Vagina (tissue), 2 donors: ENCODE measurements around the gene FADS1. TPM values are rescaled to one million over a fixed set of nuclear protein-coding genes. Genes with fewer than 3 reads are reported as not detected.

Source experiments
- DNase-seq, 2 donors: peaks; one replicate each; pipeline ENCODE4 v3.0.0-alpha.2; 2017; ENCODE audit errors: extremely low spot score in 2 of 2
- H3K27ac ChIP-seq: fragments of 200-600 bp; sonication (generic); one replicate; pipeline ENCODE4 v1.5.1; 2019
- H3K27me3 ChIP-seq: fragments of 200-600 bp; sonication (generic); one replicate; pipeline ENCODE4 v1.5.1; 2019
- H3K36me3 ChIP-seq, 2 donors: fragments of 200-600 bp; sonication (generic); one replicate each; pipeline ENCODE4 v1.5.1; 2017 to 2019
- H3K4me1 ChIP-seq: fragments of 200-600 bp; sonication (generic); one replicate; pipeline ENCODE4 v1.5.1; 2019
- H3K4me3 ChIP-seq, 2 donors: fragments of 200-600 bp; sonication (generic); 1 replicate in 1 of 2; 2 replicates in 1 of 2; pipeline ENCODE4 v1.5.1; 2016 to 2019
- H3K9me3 ChIP-seq: fragments of 200-600 bp; sonication (generic); one replicate; pipeline ENCODE4 v1.5.1; 2019
- POLR2A ChIP-seq, 2 donors: fragments of 450-650 bp; IDR thresholded peaks; one replicate each; pipeline ENCODE4 v1.6.1; 2017; ENCODE audit warnings: antibody characterized with exemption in 2 of 2, mild to moderate bottlenecking in 2 of 2, moderate library complexity in 2 of 2
- POLR2AphosphoS5 ChIP-seq, 2 donors: sonication (generic); formaldehyde crosslinking; IDR thresholded peaks; one replicate each; pipeline ENCODE4 v1.9.0; 2017; ENCODE audit warnings: antibody characterized with exemption in 2 of 2, mild to moderate bottlenecking in 2 of 2, low read depth in 1 of 2; ENCODE audit not compliant: insufficient read depth in 1 of 2
- intact Hi-C: fragments of 100-400 bp; cut with DNase I; formaldehyde crosslinking; loops from one replicate; pipeline ENCODE4 v1.15.1; 2023
- total RNA-seq: library from RNA; depleted of rRNA; stranded (reverse); fragments of >200 nt; gene quantifications from one replicate; pipeline ENCODE4 v1.2.3, GENCODE V29; 2016
- TF ChIP-seq, protein P1 (sequence below), 3 experiments: fragments of 450-650 bp in 2 of 3; fragments of 200-600 bp in 1 of 3; sonication (generic) in 1 of 3; IDR thresholded peaks; one replicate each; pipeline ENCODE4 v1.5.1; 2017 to 2019; ENCODE audit warnings: antibody characterized with exemption in 3 of 3, mild to moderate bottlenecking in 2 of 3, moderate library complexity in 2 of 3

FADS1 gene
- total RNA-seq, 1 donor from 2014 or later, result 9.8 TPM

DNA sequence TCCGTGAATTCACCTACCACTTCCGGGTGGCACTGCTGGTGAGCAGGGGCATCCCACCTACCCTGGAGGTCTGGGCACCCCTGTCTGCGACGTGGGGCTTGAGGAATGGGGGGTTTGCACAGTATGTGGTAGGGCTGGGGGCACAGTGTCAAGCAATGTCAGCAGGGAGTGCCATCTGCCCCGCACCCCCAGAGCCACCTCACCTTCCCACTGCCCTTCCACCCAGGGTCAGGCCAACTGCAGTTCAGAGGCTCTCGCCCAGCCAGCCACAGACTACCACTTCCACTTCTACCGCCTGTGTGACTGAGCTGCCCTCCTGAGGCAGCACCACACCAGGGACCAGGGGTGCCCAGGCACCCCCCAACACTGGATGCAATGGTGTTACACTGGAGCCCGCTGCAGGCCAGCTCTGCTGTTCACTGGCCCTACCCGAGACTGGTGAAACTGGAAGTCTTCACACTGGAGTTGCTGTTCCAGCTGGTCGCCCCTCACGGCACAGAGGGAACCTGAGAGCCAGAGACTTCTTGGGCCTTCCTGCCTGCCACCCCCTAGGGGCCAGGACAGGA is 30.9 kb downstream of the FADS1 start:
- peaks cover 0 to 53% of the 10 kb centered on the region in 2 donors for H3K36me3 ChIP-seq
- no peak for DNase-seq
- no peak overlapping the region for H3K4me3 ChIP-seq
- H3K4me1 ChIP-seq, result peaks cover 11% of the 10 kb centered on the region
- H3K9me3 ChIP-seq, result no peaks in the 10 kb centered on the region
- intact Hi-C loops, result loop anchor here (5.0 kb wide), 1 partner anchor 161 kb away; no protein-coding TSS in a partner anchor
- no peak overlapping the region for H3K27ac ChIP-seq
- H3K27me3 ChIP-seq, result no peaks in the 10 kb centered on the region
- TF ChIP-seq POLR2AphosphoS5 (IDR thresholded peaks at IDR 0.05; ENCODE audit: insufficient read depth in 1 of 2, low read depth in 1 of 2) (no peak), POLR2A (IDR thresholded peaks at IDR 0.05) (no peak)
- TF ChIP-seq, protein P1, sequence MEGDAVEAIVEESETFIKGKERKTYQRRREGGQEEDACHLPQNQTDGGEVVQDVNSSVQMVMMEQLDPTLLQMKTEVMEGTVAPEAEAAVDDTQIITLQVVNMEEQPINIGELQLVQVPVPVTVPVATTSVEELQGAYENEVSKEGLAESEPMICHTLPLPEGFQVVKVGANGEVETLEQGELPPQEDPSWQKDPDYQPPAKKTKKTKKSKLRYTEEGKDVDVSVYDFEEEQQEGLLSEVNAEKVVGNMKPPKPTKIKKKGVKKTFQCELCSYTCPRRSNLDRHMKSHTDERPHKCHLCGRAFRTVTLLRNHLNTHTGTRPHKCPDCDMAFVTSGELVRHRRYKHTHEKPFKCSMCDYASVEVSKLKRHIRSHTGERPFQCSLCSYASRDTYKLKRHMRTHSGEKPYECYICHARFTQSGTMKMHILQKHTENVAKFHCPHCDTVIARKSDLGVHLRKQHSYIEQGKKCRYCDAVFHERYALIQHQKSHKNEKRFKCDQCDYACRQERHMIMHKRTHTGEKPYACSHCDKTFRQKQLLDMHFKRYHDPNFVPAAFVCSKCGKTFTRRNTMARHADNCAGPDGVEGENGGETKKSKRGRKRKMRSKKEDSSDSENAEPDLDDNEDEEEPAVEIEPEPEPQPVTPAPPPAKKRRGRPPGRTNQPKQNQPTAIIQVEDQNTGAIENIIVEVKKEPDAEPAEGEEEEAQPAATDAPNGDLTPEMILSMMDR (IDR thresholded peaks at IDR 0.05), result no peak

DNA sequence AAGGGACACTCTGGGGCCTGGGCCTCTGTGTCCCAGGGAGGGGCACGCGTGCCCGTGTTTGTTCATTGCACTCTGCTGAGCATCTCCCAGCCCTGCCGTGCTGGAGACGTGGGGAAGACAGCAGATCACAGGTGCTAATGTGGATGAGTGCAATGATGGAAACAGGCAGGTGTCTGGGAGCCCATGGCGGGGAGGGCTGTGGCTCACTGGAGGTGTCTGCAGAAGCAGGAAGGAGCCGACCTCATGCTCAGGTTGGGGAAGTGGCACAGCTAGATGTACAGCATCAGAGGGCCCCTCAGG is 32.3 kb downstream of the FADS1 start:
- H3K9me3 ChIP-seq, result no peaks in the 10 kb centered on the region
- no peak overlapping the region for H3K4me3 ChIP-seq
- no peaks in the 10 kb centered on the region for H3K27me3 ChIP-seq
- TF ChIP-seq POLR2A (IDR thresholded peaks at IDR 0.05) (no peak), POLR2AphosphoS5 (IDR thresholded peaks at IDR 0.05; ENCODE audit: insufficient read depth in 1 of 2, low read depth in 1 of 2) (no peak)
- TF ChIP-seq, protein P1 (IDR thresholded peaks at IDR 0.05), result no peak
- intact Hi-C loops, result no loop called here
- no peaks in the 10 kb centered on the region for H3K4me1 ChIP-seq
- no peak overlapping the region for H3K27ac ChIP-seq
- H3K36me3 ChIP-seq, result peaks cover 0 to 44% of the 10 kb centered on the region in 2 donors
- DNase-seq, result no peak

DNA sequence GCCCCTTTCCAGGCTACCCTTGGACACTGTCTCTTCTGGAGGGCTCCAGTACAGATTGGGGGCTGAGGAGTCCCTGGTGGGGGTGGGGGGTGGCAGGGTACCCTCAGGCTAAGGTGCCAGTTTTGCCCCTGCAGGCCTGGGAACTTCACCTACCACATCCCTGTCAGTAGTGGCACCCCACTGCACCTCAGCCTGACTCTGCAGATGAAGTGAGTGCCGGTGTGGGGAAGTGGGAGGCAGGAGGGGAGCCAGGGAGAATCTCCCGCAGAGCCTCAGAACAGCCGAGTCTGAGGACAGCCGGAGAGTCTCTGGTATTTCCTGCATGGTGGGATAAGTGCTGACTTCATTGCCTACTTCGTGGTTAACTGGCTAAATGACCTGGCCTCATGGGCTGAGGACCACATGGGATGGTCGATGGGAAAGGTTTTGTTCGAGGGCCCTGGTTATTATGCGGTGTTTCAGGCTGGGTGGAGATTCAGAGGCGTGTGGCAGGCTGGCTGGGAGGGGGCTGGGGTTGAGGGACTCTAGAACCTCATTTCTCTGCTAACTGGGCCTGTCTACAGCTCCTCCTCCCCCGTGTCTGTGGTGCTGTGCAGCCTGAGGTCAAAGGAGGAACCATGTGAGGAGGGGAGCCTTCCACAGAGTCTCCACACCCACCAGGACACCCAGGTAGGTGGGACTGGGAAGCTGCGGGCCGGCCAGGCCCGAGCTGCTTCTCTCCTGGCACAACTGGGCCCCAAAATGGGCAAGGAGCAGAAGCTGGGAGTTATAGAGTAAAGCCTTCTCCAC is 32.9 kb downstream of the FADS1 start:
- intact Hi-C loops, result no loop called here
- Histone ChIP-seq H3K27ac (no peak overlapping the region), H3K4me1 (no peaks in the 10 kb centered on the region), H3K4me3 (no peak overlapping the region), H3K27me3 (no peaks in the 10 kb centered on the region), H3K36me3 (peaks cover 0 to 38% of the 10 kb centered on the region in 2 donors), H3K9me3 (no peaks in the 10 kb centered on the region)
- TF ChIP-seq POLR2AphosphoS5 (IDR thresholded peaks at IDR 0.05; ENCODE audit: insufficient read depth in 1 of 2, low read depth in 1 of 2), result no peak
- TF ChIP-seq, protein P1 (IDR thresholded peaks at IDR 0.05), result no peak
- TF ChIP-seq POLR2A (IDR thresholded peaks at IDR 0.05), result no peak
- DNase-seq, result no peak

DNA sequence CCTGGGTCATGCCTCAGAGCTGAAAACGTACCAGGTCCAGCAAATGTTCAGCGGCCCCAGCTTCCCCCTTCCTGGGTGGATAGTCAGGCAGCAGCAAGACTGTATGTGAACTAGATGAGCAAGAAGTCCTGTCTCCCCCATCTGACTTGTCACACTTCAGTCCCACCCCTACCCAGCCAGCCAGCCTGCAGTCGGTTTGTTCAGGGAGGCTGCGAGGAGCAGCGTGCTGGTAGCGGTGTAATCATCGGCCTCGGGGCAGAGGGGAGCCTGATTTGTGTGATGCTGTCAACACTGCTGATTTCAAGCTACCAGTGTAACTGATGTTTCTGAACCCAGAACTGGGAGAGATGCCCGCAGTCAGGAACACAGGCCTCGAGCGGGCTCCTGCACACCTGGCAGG is 34.0 kb downstream of the FADS1 start:
- H3K36me3 ChIP-seq, result peaks cover 0 to 28% of the 10 kb centered on the region in 2 donors

More for the DNA sequence above, 34.0 kb downstream of the FADS1 start:
- TF ChIP-seq POLR2AphosphoS5 (IDR thresholded peaks at IDR 0.05; ENCODE audit: insufficient read depth in 1 of 2, low read depth in 1 of 2) (no peak), POLR2A (IDR thresholded peaks at IDR 0.05) (no peak)
- TF ChIP-seq, protein P1 (IDR thresholded peaks at IDR 0.05), result no peak
- intact Hi-C loops, result no loop called here
- no peak for DNase-seq
- no peak overlapping the region for H3K4me3 ChIP-seq
- H3K27me3 ChIP-seq, result no peaks in the 10 kb centered on the region
- H3K9me3 ChIP-seq, result no peaks in the 10 kb centered on the region
- H3K4me1 ChIP-seq, result peaks cover under 1% of the 10 kb centered on the region
- H3K27ac ChIP-seq, result no peak overlapping the region
